ENCODE results near the gene PPFIBP1. TPM values are rescaled to one million over a fixed set of nuclear protein-coding genes. Genes with fewer than 3 reads are reported as not detected.

Gene PPFIBP1
- total and polyA plus RNA-seq, 2 of the 13 experiments (the other 11 are each of a cell fraction or from before 2014, with no cell fraction given), result 16.2 to 21.8 TPM

DNA sequence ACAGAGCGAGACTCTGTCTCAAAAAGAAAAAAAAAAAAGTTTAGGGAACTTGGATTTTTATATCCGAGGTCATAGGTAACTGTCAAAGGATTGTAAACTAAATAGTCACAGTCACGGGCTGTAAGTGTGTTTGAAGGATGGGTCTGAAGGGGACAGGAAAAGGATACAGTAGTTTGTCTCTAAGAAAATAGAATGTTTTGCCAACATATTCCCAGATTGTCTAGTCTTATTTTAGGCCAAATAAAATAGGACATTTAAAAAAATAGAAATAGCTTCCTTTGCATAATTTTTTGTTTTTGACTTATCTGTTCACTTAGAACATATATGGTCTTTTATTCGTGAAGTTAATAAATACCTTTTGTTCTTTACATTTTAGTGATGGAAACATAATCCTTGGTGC is 148.0 kb downstream of the PPFIBP1 start:
- ChIA-PET CTCF (ENCODE audit: low intra/inter-chr PET ratio, low total read pairs) (no interaction called here), POLR2A (no interaction called here)
- peaks cover 9 to 20% of the 10 kb centered on the region in 2 experiments; a peak in 4 of 5 replicates for H3K36me3 ChIP-seq (replicated peaks in 1 of 2; ENCODE audit: control insufficient read depth in 1 of 2, insufficient read depth in 2 of 2, low read length in 2 of 2)
- H3K9ac ChIP-seq (ENCODE audit: insufficient read depth, low read depth, low read length), result no peak overlapping the region
- H3K9me3 ChIP-seq (ENCODE audit: low read length), result no peaks in the 10 kb centered on the region
- 93% methylated on average over 4 of the region's 4 CpGs for WGBS (ENCODE audit: low lambda C conversion rate)
- intact Hi-C loops (cut with micrococcal nuclease; ENCODE audit: unreplicated experiment), result no loop called here
- H3K27me3 ChIP-seq (ENCODE audit: control insufficient read depth in 1 of 2, insufficient read depth in 2 of 2, low read length in 2 of 2), result no peaks in the 10 kb centered on the region
- ATAC-seq (no peak), FAIRE-seq (no peak), DNase-seq (ENCODE audit: low spot score) (no peak)
- peaks cover 4% of the 10 kb centered on the region for H3K4me1 ChIP-seq (ENCODE audit: insufficient read depth, low read length)
- H3K4me2 ChIP-seq (ENCODE audit: low read depth, low read length), result no peak overlapping the region
- H3K79me2 ChIP-seq (ENCODE audit: insufficient read depth, low read length), result no peaks in the 10 kb centered on the region
- BruUV-seq (replicated peaks), result no TSS peak
- H4K20me1 ChIP-seq (ENCODE audit: insufficient read depth, low read length), result no peaks in the 10 kb centered on the region
- TF ChIP-seq FOXO1 (CRISPR knock-in tag; IDR thresholded peaks at IDR 0.05) (no peak), SALL2 (CRISPR knock-in tag; IDR thresholded peaks at IDR 0.05) (no peak), ZNF567 (CRISPR knock-in tag; IDR thresholded peaks at IDR 0.05; ENCODE audit: borderline replicate concordance) (no peak), ZNF790 (CRISPR knock-in tag; IDR thresholded peaks at IDR 0.05; ENCODE audit: borderline replicate concordance) (no peak), ZSCAN20 (CRISPR knock-in tag; IDR thresholded peaks at IDR 0.05; ENCODE audit: borderline replicate concordance) (no peak), NFATC3 (CRISPR knock-in tag; IDR thresholded peaks at IDR 0.05) (no peak), ZSCAN21 (CRISPR knock-in tag; IDR thresholded peaks at IDR 0.05; ENCODE audit: borderline replicate concordance) (no peak), RBM39 (IDR thresholded peaks at IDR 0.05; ENCODE audit: low read depth, low read length, poor library complexity, severe bottlenecking) (no peak), TERF1 (CRISPR knock-in tag; IDR thresholded peaks at IDR 0.05) (no peak), YEATS2 (CRISPR knock-in tag; IDR thresholded peaks at IDR 0.05; ENCODE audit: borderline replicate concordance) (no peak), CC2D1A (CRISPR knock-in tag; IDR thresholded peaks at IDR 0.05) (no peak), DR1 (CRISPR knock-in tag; IDR thresholded peaks at IDR 0.05) (no peak), RARA (CRISPR knock-in tag; IDR thresholded peaks at IDR 0.05) (no peak), ZNF768 (CRISPR knock-in tag; IDR thresholded peaks at IDR 0.05) (no peak), ZNF10 (CRISPR knock-in tag; IDR thresholded peaks at IDR 0.05; ENCODE audit: borderline replicate concordance, low read depth) (no peak)
- TF ChIP-seq, protein P1, sequence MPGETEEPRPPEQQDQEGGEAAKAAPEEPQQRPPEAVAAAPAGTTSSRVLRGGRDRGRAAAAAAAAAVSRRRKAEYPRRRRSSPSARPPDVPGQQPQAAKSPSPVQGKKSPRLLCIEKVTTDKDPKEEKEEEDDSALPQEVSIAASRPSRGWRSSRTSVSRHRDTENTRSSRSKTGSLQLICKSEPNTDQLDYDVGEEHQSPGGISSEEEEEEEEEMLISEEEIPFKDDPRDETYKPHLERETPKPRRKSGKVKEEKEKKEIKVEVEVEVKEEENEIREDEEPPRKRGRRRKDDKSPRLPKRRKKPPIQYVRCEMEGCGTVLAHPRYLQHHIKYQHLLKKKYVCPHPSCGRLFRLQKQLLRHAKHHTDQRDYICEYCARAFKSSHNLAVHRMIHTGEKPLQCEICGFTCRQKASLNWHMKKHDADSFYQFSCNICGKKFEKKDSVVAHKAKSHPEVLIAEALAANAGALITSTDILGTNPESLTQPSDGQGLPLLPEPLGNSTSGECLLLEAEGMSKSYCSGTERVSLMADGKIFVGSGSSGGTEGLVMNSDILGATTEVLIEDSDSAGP (CRISPR knock-in tag; IDR thresholded peaks at IDR 0.05; ENCODE audit: borderline replicate concordance), result no peak
- TF ChIP-seq, protein P2, sequence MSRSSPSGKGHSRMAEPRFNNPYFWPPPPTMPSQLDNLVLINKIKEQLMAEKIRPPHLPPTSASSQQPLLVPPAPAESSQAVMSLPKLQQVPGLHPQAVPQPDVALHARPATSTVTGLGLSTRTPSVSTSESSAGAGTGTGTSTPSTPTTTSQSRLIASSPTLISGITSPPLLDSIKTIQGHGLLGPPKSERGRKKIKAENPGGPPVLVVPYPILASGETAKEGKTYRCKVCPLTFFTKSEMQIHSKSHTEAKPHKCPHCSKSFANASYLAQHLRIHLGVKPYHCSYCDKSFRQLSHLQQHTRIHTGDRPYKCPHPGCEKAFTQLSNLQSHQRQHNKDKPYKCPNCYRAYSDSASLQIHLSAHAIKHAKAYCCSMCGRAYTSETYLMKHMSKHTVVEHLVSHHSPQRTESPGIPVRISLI (CRISPR knock-in tag; IDR thresholded peaks at IDR 0.05; ENCODE audit: borderline replicate concordance), result no peak
- TF ChIP-seq, protein P3, sequence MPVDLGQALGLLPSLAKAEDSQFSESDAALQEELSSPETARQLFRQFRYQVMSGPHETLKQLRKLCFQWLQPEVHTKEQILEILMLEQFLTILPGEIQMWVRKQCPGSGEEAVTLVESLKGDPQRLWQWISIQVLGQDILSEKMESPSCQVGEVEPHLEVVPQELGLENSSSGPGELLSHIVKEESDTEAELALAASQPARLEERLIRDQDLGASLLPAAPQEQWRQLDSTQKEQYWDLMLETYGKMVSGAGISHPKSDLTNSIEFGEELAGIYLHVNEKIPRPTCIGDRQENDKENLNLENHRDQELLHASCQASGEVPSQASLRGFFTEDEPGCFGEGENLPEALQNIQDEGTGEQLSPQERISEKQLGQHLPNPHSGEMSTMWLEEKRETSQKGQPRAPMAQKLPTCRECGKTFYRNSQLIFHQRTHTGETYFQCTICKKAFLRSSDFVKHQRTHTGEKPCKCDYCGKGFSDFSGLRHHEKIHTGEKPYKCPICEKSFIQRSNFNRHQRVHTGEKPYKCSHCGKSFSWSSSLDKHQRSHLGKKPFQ (CRISPR knock-in tag; IDR thresholded peaks at IDR 0.05; ENCODE audit: insufficient replicate concordance), result no peak
- in situ Hi-C loops (cut with HindIII; ENCODE audit: extremely low pct_ligation_motif_present, low pct_unique_long_range_greater_than_20kb), result no loop called here
- H2AFZ ChIP-seq (ENCODE audit: low read length), result no peak overlapping the region
- H3K4me3 ChIP-seq (replicated peaks in 1 of 3; ENCODE audit: insufficient read depth in 1 of 3, low read depth in 2 of 3, low read length in 3 of 3), result no peak overlapping the region
- H3K27ac ChIP-seq (ENCODE audit: extremely low read length, insufficient read depth, low read length), result no peak overlapping the region
